Fibroblast of villous mesenchyme (primary cell): ENCODE measurements around the gene SARDH. TPM values are rescaled to one million over a fixed set of nuclear protein-coding genes. Genes with fewer than 3 reads are reported as not detected.
"Not testable (repeated sequence)": the region's sequence is repeated elsewhere in the genome, so short reads cannot be mapped to it uniquely, and the experiment has no call there.

Experiments used
- DNase-seq: peaks from one replicate; pipeline ENCODE4 v3.0.0-alpha.2; 2010; ENCODE audit warnings: low read depth
- H3K4me3 ChIP-seq: 2 replicates; pipeline ENCODE4 v1.5.1; 2011; ENCODE audit warnings: low read depth, mild to moderate bottlenecking, low read length
- CTCF ChIP-seq: IDR thresholded peaks from 2 replicates; pipeline ENCODE4 v1.5.1; 2012; ENCODE audit warnings: low read depth, mild to moderate bottlenecking, low read length; ENCODE audit not compliant: insufficient read depth
- total RNA-seq: library from RNA; depleted of rRNA; stranded (reverse); fragments of >200 nt; gene quantifications from 2 replicates; pipeline ENCODE4 v1.2.3, GENCODE V29; 2012

The SARDH gene
- total RNA-seq, 1 donor = 6.0 TPM

GRCh38 chr9:133631111-133631510 lies 107.0 kb downstream of the SARDH start:
- H3K4me3 ChIP-seq = no peak overlapping the region

GRCh38 chr9:133629221-133630110 lies 108.7 kb downstream of the SARDH start:
- H3K4me3 ChIP-seq = no peak overlapping the region
- TF ChIP-seq CTCF = no peak
- DNase-seq = no peak

More at GRCh38 chr9:133631111-133631510, 107.0 kb downstream of the SARDH start:
- DNase-seq = no peak
- TF ChIP-seq CTCF = no peak

DNA sequence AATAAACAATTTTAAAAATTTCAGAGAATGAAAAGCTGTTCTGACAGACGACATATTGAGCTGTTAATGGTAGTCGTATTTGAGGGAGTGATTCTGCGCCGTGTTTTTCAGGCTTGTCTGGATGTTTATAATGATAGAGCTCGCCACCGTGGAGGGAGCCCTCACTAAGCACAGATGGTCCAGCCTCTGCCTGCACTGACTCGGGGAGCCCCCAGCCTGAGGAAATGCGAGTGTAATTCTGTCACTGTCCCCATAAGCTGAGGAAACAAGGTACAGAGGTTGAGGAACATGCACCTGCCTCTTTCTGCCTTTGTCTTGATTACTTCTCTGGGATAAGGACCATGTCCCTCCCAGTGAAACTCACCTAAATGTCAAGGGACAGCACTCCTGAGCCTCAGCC lies 109.4 kb downstream of the SARDH start:
- no peak for TF ChIP-seq CTCF
- H3K4me3 ChIP-seq = no peak overlapping the region
- DNase-seq = no peak

DNA sequence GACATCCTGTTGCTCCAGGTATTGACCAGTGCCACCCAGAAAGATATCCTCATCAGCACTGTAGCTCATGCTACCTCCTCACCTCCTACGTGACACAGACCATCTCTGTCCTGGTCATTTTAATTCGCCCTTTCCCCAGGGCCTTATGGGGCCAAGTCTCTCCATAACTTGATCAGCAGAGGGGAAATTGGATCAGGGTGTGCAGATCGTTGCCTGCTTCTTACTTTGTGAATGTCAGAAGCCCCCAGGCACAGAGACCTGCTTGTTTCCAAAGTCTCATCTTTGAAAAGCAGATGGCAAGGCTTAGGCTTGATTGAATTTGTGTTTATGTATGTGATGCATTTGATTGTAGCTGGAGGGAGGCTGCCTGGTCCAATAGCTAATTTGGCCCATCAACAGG lies 110.8 kb downstream of the SARDH start:
- no peak overlapping the region for H3K4me3 ChIP-seq
- no peak for TF ChIP-seq CTCF
- DNase-seq = no peak

GRCh38 chr9:133626008-133626407 lies 112.1 kb downstream of the SARDH start:
- not testable (repeated sequence) for H3K4me3 ChIP-seq, DNase-seq

DNA sequence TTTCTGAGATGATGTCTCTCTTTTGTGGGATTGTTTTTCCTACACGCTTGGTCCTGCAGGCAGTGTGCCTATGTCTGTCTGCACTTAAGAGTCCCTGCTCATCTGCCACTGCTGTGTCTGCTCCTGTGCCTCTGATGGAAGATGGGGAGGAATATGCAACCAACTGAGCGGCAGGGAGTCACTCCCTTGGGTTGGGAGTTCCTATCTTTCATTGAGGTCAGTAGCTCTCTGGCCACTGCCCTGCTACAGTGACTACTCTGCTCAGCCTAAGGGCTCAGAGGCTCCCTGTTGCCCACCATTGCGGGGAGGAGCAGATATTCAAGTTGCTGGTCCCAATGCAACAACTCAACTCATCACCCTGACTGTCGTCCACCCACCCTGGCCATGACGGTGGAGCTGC lies 115.6 kb downstream of the SARDH start:
- no peak overlapping the region for H3K4me3 ChIP-seq
- DNase-seq = no peak
- TF ChIP-seq CTCF = no peak

GRCh38 chr9:133621725-133622267 lies 116.4 kb downstream of the SARDH start:
- no peak for DNase-seq
- no peak overlapping the region for H3K4me3 ChIP-seq
- no peak for TF ChIP-seq CTCF
